ES-I3 (cell line): ENCODE measurements around the gene MEIS1.

Source experiments
- H3K36me3 ChIP-seq: 2 replicates; pipeline ENCODE4 v1.6.1; 2013; ENCODE audit warnings: mild to moderate bottlenecking, low read length, control low read depth, moderate library complexity; ENCODE audit not compliant: insufficient read depth
- H3K4me1 ChIP-seq: 2 replicates; pipeline ENCODE4 v1.6.1; 2013; ENCODE audit warnings: mild to moderate bottlenecking, control low read depth, low read length; ENCODE audit not compliant: insufficient read depth
- H3K9ac ChIP-seq: 2 replicates; pipeline ENCODE4 v1.6.1; 2013; ENCODE audit warnings: low read depth, mild to moderate bottlenecking, low read length, moderate library complexity
- H3K9me3 ChIP-seq: 2 replicates; pipeline ENCODE4 v1.6.1; 2013; ENCODE audit warnings: mild to moderate bottlenecking, low read length, moderate library complexity; ENCODE audit not compliant: control insufficient read depth, insufficient read depth

MEIS1 gene

DNA sequence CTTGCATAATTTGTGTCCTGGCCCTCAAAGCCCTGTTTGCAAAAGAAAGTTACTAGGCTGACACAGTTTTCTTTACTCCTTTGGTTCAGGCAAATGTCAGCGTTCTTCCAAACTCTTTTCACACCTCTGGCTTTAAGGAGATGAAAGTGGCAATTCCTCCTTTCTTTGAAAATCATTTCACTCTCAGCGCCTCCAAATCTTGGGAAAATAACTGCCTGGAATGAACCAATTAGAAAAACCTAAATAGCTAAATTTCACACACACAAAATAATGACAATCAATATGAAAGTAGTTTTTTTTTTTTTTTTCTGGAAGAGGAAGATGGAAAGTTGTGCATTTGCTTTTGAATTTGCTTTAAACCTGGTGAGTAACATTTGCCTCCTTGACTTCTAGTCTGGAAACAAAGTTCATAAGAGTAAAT lies 1.7 kb downstream of the MEIS1 start:
- Histone ChIP-seq H3K9me3 (no peaks in the 10 kb centered on the region), H3K36me3 (no peaks in the 10 kb centered on the region), H3K4me1 (peaks cover 9% of the 10 kb centered on the region; the same call in 1 of the 2 replicates), H3K9ac (no peak overlapping the region)

- no peak overlapping the region; the same call in 1 of the 2 replicates for H3K9ac ChIP-seq
- H3K4me1 ChIP-seq = peaks cover 13% of the 10 kb centered on the region; the same call in 1 of the 2 replicates
These were observed 2.3 kb downstream of the MEIS1 start for GRCh38 chr2:66437109-66437690.

DNA sequence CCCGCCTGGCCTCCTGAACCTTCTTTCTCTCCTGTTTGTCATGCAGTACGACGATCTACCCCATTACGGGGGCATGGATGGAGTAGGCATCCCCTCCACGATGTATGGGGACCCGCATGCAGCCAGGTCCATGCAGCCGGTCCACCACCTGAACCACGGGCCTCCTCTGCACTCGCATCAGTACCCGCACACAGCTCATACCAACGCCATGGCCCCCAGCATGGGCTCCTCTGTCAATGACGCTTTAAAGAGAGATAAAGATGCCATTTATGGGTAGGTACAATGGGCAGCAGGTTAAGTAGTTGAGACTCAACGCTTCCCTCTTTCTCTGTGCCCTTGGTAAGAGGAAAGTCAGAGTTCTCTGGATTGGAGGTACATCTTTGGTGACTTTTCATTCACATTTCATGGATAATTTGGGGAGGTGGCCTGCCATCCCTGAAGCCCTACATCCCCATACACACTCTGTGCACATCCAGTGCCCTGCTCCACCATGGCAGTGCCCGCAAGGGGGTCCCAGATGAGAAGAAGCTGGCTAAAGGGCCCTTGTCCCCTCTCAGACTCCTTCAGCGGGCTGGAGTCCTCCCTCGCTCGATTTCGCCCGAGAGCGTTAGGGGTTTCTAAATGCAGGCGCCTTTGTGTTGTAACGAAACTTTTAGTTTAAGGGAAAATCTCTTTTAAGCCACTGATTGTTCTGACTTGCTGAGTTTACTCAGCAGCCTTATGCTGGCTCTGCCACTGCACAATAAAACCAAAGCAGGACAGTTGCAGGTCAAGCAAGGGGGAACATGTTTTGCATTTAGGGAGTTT lies 3.0 kb downstream of the MEIS1 start:
- Histone ChIP-seq H3K9ac (peak overlapping the region; percentile 19; the same call in 1 of the 2 replicates), H3K4me1 (peaks cover 13% of the 10 kb centered on the region), H3K36me3 (no peaks in the 10 kb centered on the region), H3K9me3 (no peaks in the 10 kb centered on the region)

More at GRCh38 chr2:66437109-66437690, 2.3 kb downstream of the MEIS1 start:
- Histone ChIP-seq H3K36me3 (no peaks in the 10 kb centered on the region), H3K9me3 (no peaks in the 10 kb centered on the region)

DNA sequence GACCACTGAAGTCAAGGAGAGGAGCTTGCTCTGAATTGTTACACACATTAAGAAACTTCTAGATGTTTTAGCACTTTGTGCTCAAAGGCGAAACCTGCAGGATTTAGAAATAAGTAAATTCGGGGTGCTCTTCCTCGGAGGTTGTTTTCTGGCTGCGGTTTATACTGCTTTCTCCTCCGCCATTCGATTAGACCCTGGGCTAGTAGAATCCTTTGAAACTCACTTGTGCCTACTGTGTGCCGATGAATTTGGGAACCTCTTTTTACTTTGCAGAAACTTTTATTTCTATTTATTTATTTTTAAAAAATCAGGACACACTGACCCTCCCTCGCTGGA lies 3.5 kb downstream of the MEIS1 start:
- peak overlapping the region; percentile 19; the same call in 1 of the 2 replicates for H3K9ac ChIP-seq
- H3K36me3 ChIP-seq = no peaks in the 10 kb centered on the region
- H3K9me3 ChIP-seq = no peaks in the 10 kb centered on the region
- H3K4me1 ChIP-seq = peaks cover 15% of the 10 kb centered on the region

DNA sequence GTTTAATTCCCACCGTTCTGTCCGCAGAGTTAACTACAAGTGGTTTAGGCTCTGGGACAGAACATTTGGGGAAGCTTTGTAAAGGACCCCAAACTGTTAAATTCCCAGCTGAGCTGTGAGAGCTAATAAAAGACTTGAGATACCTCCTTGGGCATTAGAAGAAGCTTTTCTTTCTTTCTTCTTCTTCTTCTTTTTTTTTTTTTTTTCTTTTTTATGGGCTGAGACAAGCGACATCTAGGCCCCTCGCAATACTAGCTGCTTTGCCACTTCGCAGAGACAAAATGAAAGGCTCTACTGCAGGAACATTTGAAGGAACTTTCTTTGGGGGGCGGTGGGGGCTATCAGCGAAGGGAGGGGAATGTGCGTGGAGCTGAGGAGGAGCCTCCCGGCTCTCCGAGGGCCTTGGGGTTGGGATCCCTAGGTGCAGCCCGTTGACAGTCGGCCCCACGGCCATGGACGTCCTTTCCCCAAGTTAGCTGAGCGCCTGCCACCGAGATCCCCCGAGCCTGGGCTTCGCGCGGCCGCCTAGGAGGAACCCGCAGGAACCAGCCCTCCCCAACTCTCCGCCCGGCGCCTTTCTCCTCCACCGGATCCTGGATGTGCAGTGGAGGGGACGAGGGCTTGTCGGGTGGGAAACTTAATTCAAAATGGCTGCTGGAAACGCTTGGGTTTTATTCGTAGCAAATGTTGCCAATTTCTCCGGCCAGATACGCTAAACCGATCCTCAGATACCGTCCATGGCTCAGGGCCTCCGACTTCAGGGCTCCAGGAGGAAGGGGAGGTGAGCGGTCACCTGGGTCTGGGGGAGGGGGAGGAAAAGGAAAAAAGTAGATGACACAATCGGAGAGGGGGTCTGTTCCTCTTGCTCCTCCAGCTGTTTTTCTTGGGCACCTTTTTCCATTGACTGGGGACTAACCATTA lies 4.2 kb downstream of the MEIS1 start:
- Histone ChIP-seq H3K9ac (peak overlapping the region; percentile 47; the same call in 1 of the 2 replicates), H3K4me1 (peaks cover 22% of the 10 kb centered on the region), H3K36me3 (no peaks in the 10 kb centered on the region)

DNA sequence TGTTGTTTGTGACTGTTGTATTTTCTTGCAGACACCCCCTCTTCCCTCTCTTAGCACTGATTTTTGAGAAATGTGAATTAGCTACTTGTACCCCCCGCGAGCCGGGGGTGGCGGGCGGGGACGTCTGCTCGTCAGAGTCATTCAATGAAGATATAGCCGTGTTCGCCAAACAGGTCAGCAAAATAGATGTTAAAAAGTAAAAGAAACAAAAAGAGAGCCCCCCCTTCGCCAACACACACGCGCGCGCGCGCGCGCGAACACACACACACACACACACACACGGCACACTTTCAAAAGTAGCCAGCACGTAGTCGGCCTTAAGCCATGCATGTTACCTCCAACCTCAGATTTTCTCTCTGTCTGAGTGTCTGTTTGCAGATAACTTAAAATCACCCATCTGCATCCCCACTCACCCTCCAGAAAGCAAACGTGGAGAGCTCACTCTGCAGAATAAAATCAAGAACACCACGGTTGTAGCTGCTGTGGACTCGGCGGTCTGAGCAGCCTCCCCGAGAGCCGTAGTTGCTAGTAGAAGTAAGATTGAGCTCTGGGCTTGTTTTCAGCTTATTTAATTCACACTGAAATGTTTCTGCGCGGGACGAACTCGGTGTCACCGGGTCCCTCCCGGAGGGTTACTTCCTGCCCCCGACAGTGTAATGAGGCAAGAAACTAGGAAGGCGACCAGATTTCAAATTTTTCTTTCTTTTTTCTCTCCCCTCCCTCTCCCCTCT lies 5.1 kb downstream of the MEIS1 start:
- no peaks in the 10 kb centered on the region for H3K9me3 ChIP-seq
- peak overlapping the region; percentile 47; the same call in 1 of the 2 replicates for H3K9ac ChIP-seq
- H3K36me3 ChIP-seq = no peaks in the 10 kb centered on the region
- H3K4me1 ChIP-seq = peaks cover 24% of the 10 kb centered on the region

More for the DNA sequence above, 4.2 kb downstream of the MEIS1 start:
- H3K9me3 ChIP-seq = no peaks in the 10 kb centered on the region

- H3K4me1 ChIP-seq = peaks cover 24% of the 10 kb centered on the region
- no peaks in the 10 kb centered on the region for H3K36me3 ChIP-seq
- no peak overlapping the region for H3K9ac ChIP-seq
- H3K9me3 ChIP-seq = no peaks in the 10 kb centered on the region
These were observed 6.0 kb downstream of the MEIS1 start for GRCh38 chr2:66440708-66441497.

- Histone ChIP-seq H3K9ac (no peak overlapping the region), H3K4me1 (peaks cover 24% of the 10 kb centered on the region), H3K36me3 (no peaks in the 10 kb centered on the region), H3K9me3 (no peaks in the 10 kb centered on the region)
These were observed 6.8 kb downstream of the MEIS1 start for GRCh38 chr2:66441581-66442320.

DNA sequence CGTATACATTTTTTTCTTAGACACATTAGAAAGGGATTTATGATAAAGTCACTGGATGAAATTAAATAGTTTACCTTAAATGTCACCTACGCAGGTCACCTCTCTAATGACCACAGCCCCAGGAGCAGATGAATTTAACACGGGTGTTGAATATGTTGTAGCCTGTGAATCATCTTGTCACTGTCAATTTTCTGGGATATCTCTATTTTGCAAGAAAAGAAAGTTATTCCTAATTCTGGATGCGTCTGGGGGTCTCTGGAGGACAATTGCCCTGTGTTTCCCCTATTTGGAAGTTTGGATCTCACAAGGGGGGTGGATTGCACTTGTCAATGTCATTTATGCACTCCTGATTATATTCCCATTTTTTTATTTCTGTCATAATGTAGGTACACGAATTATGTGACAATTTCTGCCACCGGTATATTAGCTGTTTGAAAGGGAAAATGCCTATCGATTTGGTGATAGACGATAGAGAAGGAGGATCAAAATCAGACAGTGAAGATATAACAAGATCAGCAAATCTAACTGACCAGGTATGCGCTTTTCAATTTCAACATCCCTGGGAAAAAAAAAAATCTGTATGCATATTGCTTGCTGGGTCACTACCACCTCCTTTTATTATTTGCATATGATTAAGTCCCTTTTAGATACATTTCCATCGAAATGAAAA lies 7.7 kb downstream of the MEIS1 start:
- peaks cover 24% of the 10 kb centered on the region for H3K4me1 ChIP-seq
- H3K36me3 ChIP-seq = no peaks in the 10 kb centered on the region

DNA sequence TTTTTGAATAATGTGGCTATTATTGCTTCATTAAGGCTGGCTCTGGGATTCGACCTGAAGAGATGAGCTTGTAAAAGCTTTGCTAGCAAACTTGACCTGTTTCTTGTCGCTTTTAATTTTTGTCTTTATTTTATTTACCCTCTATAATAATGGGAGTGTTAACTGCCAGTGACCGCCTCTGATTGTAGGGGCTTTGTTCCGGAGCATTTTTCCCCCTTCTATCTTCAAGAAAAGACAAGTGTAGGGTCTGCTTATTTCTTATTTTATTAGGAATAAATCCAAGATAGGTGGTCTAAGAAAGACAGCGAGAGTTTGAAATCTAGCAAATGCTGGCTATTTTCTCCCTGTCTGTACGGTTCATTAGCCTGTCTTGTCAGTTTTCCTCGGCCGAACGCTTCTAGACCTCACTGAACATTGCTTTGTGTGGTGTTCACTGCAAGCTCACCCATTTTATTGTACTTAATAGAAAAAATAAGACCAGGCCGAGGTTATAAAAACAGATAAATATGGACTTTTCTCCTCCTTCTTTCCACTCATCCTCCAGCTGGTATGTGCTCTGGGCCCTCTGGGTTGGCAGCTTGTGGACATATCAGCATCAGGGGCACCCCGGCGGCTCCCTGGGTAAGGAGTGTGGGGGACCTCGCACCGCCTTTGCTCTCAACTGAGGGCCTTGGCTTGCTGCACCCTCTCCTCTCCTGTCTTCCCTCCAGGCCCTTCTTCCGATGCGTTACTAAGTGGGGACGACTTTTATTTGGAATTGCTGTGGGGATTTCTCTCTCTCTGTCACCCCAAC lies 8.5 kb downstream of the MEIS1 start:
- Histone ChIP-seq H3K9me3 (no peaks in the 10 kb centered on the region), H3K9ac (no peak overlapping the region), H3K4me1 (peaks cover 21% of the 10 kb centered on the region), H3K36me3 (no peaks in the 10 kb centered on the region)

More for the DNA sequence above, 7.7 kb downstream of the MEIS1 start:
- Histone ChIP-seq H3K9me3 (no peaks in the 10 kb centered on the region), H3K9ac (no peak overlapping the region)

- Histone ChIP-seq H3K36me3 (no peaks in the 10 kb centered on the region), H3K9me3 (no peaks in the 10 kb centered on the region), H3K9ac (peak overlapping the region; percentile 7; the same call in 1 of the 2 replicates), H3K4me1 (peaks cover 20% of the 10 kb centered on the region)
These were observed 9.3 kb downstream of the MEIS1 start for GRCh38 chr2:66443979-66444861.
